SK-N-SH (cell line): Measurements from ENCODE around the gene AXIN1. TPM values are rescaled to one million over a fixed set of nuclear protein-coding genes. Genes with fewer than 3 reads are reported as not detected.

ENCODE experiments used
- CTCF ChIA-PET: fragments of 300-600, 350-600 bp; formaldehyde crosslinking; extraction: SDS; loops from one replicate; lab custom pipeline; 2021; lab: Yijun Ruan, JAX
- POLR2A ChIA-PET: fragments of 350-600 bp; sonication (Branson Sonifier 250); formaldehyde crosslinking; extraction: SDS; loops from one replicate; lab custom pipeline; 2020; ENCODE audit warnings: antibody characterized with exemption, inconsistent platforms; lab: Yijun Ruan, JAX
- DNase-seq: peaks from one replicate; pipeline ENCODE4 v3.0.0; 2012
- H2AFZ ChIP-seq: fragments of 200-600 bp; sonication (generic); 2 replicates; pipeline ENCODE4 v1.8.1; 2016; ENCODE audit warnings: antibody characterized with exemption, mild to moderate bottlenecking, low read depth
- H3F3A ChIP-seq: fragments of 200-600 bp; sonication (generic); replicated peaks from 2 replicates; pipeline ENCODE3; 2016; ENCODE audit warnings: antibody characterized with exemption, mild to moderate bottlenecking; ENCODE audit not compliant: insufficient read depth
- H3K27ac ChIP-seq, 2 experiments: fragments of 200-500 bp in 1 of 2; fragments of 200-600 bp in 1 of 2; sonication (Bioruptor generic) in 1 of 2; sonication (generic), shearing (Covaris generic) in 1 of 2; 2 replicates each; pipeline versions ENCODE4 v1.5.1 to v1.6.1; 2014 to 2016; ENCODE audit warnings: low read depth in 2 of 2, inconsistent platforms in 1 of 2, low read length in 1 of 2, mild to moderate bottlenecking in 1 of 2, mixed read lengths in 1 of 2
- H3K27me3 ChIP-seq: fragments of 200-600 bp; sonication (generic), shearing (Covaris generic); 2 replicates; pipeline ENCODE4 v1.6.1; 2016; ENCODE audit warnings: mixed run types; ENCODE audit not compliant: insufficient read depth
- H3K36me3 ChIP-seq, 2 experiments: fragments of 200-500 bp in 1 of 2; fragments of 200-600 bp in 1 of 2; sonication (Bioruptor generic) in 1 of 2; sonication (generic) in 1 of 2; replicated peaks in 1 of 2; 2 replicates each; pipeline versions ENCODE3 to v1.5.1; 2014 to 2016; ENCODE audit warnings: low read length in 1 of 2, mild to moderate bottlenecking in 1 of 2; ENCODE audit not compliant: insufficient read depth in 2 of 2, control insufficient read depth in 1 of 2
- H3K4me1 ChIP-seq, 2 experiments: fragments of 200-500 bp in 1 of 2; fragments of 200-600 bp in 1 of 2; sonication (Bioruptor generic) in 1 of 2; sonication (generic), shearing (Covaris generic) in 1 of 2; 2 replicates each; pipeline versions ENCODE4 v1.5.1 to v1.6.1; 2014 to 2016; ENCODE audit warnings: low read depth in 1 of 2, low read length in 1 of 2, mixed run types in 1 of 2; ENCODE audit not compliant: insufficient read depth in 2 of 2, control insufficient read depth in 1 of 2
- H3K4me2 ChIP-seq: fragments of 200-600 bp; sonication (generic), shearing (Covaris generic); 2 replicates; pipeline ENCODE4 v1.6.1; 2017; ENCODE audit warnings: mixed run types
- H3K4me3 ChIP-seq, 2 experiments: fragments of 200-500 bp in 1 of 2; fragments of 200-600 bp in 1 of 2; sonication (Bioruptor generic) in 1 of 2; sonication (generic), shearing (Covaris generic) in 1 of 2; 2 replicates each; pipeline versions ENCODE4 v1.5.1 to v1.8.1; 2014 to 2016; ENCODE audit warnings: low read depth in 2 of 2, inconsistent platforms in 1 of 2, low read length in 1 of 2, mild to moderate bottlenecking in 1 of 2, mixed read lengths in 1 of 2, moderate library complexity in 1 of 2
- H3K79me2 ChIP-seq: fragments of 200-600 bp; sonication (generic); 2 replicates; pipeline ENCODE4 v1.8.1; 2017; ENCODE audit warnings: mild to moderate bottlenecking; ENCODE audit not compliant: insufficient read depth
- H3K9ac ChIP-seq: fragments of 200-600 bp; sonication (generic); 2 replicates; pipeline ENCODE4 v1.6.1; 2017; ENCODE audit warnings: mixed run types
- H3K9me2 ChIP-seq: fragments of 200-600 bp; sonication (generic); 2 replicates; pipeline ENCODE4 v1.6.1; 2017; ENCODE audit warnings: mixed run types
- H3K9me3 ChIP-seq: fragments of 200-600 bp; sonication (generic); 2 replicates; pipeline ENCODE4 v1.6.1; 2017; ENCODE audit warnings: mixed run types, mild to moderate bottlenecking, moderate library complexity
- H4K20me1 ChIP-seq: fragments of 200-600 bp; sonication (generic); 2 replicates; pipeline ENCODE4 v1.6.1; 2017; ENCODE audit warnings: mild to moderate bottlenecking, mixed run types; ENCODE audit not compliant: insufficient read depth
- CTCF ChIP-seq: fragments of 200-600 bp; sonication (generic); IDR thresholded peaks from 2 replicates; pipeline ENCODE4 v1.6.1; 2017; ENCODE audit warnings: antibody characterized with exemption, mild to moderate bottlenecking, moderate library complexity
- ELF1 ChIP-seq: IDR thresholded peaks from 2 replicates; pipeline ENCODE4 v1.4.0; 2012
- JUND ChIP-seq: IDR thresholded peaks from 2 replicates; pipeline ENCODE4 v1.4.0; 2012
- MEF2A ChIP-seq: IDR thresholded peaks from 2 replicates; pipeline ENCODE4 v1.4.0; 2012; ENCODE audit warnings: low read depth, borderline replicate concordance
- MXI1 ChIP-seq: IDR thresholded peaks from 2 replicates; pipeline ENCODE4 v1.6.1; 2012; ENCODE audit warnings: mild to moderate bottlenecking, low read depth, low read length, improper control_type of control experiment
- POLR2AphosphoS5 ChIP-seq: IDR thresholded peaks from 2 replicates; pipeline ENCODE4 v1.6.1; 2012; ENCODE audit warnings: low read depth, low read length
- RAD21 ChIP-seq: IDR thresholded peaks from 2 replicates; pipeline ENCODE4 v1.6.1; 2012; ENCODE audit warnings: mild to moderate bottlenecking, low read length
- REST ChIP-seq: IDR thresholded peaks from 2 replicates; pipeline ENCODE4 v1.6.1; 2012; ENCODE audit warnings: mild to moderate bottlenecking, low read depth, low read length, moderate library complexity
- RXRA ChIP-seq: IDR thresholded peaks from 2 replicates; pipeline ENCODE4 v1.4.0; 2012; ENCODE audit warnings: low read depth, mild to moderate bottlenecking, borderline replicate concordance
- SMC3 ChIP-seq: IDR thresholded peaks from 2 replicates; pipeline ENCODE4 v1.6.1; 2012; ENCODE audit warnings: low read depth, low read length, improper control_type of control experiment
- TAF1 ChIP-seq: IDR thresholded peaks from 2 replicates; pipeline ENCODE4 v1.6.1; 2012; ENCODE audit warnings: low read depth, mild to moderate bottlenecking, low read length, moderate library complexity, borderline replicate concordance
- TCF12 ChIP-seq: IDR thresholded peaks from 2 replicates; pipeline ENCODE4 v1.4.0; 2012
- WGBS: methylation state at CpG from one replicate; pipeline ENCODE4 v1.1.6; 2017; ENCODE audit warnings: low lambda C conversion rate; 5-methylcytosine and 5-hydroxymethylcytosine counted together
- polyA plus RNA-seq, 3 experiments: library from polyadenylated mRNA; depleted of rRNA; stranded (reverse); fragments of >200 nt; gene quantifications; 2 replicates each; pipeline ENCODE4 v1.2.3, GENCODE V29; 2012
- TF ChIP-seq, protein P1 (sequence below): IDR thresholded peaks from 2 replicates; pipeline ENCODE4 v1.4.0; 2012; ENCODE audit warnings: low read depth
- TF ChIP-seq, protein P2 (sequence below): IDR thresholded peaks from 2 replicates; pipeline ENCODE4; 2012
- TF ChIP-seq, protein P3 (sequence below): IDR thresholded peaks from 2 replicates; pipeline ENCODE4 v1.4.0; 2012; ENCODE audit warnings: low read depth, borderline replicate concordance

The AXIN1 gene
- polyA plus RNA-seq, 1 of the 3 experiments (the other 2 are of a cell fraction): 19.9 TPM

DNA sequence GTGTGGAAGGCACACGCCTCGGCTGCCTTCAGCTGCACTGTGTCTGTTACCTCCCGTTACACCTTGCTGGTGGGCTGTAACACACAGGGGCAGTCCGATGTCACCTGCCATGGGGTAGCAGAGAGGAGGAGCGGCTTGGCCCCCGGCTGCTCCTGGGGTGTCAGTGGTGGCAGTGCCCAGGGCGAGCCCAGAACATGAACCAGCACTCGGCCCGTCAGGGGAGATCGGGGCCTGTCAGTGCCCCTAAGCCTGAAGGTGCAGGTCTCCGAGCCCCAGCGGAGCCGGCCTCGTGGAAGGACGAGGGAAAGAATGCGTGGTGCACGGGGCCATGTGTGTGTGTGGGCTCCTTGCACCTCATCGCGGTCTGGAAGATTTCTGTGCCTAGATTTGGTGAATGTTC, 92.2 kb downstream of the AXIN1 start:
- H3K9me2 ChIP-seq: no peaks in the 10 kb centered on the region
- 94% methylated on average over 14 of the region's 19 CpGs for WGBS
- TF ChIP-seq, protein P1, sequence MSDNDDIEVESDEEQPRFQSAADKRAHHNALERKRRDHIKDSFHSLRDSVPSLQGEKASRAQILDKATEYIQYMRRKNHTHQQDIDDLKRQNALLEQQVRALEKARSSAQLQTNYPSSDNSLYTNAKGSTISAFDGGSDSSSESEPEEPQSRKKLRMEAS: no peak
- TF ChIP-seq SMC3: no peak
- no peak for TF ChIP-seq REST
- TF ChIP-seq ELF1: no peak
- TF ChIP-seq CTCF: no peak
- TF ChIP-seq, protein P2, sequence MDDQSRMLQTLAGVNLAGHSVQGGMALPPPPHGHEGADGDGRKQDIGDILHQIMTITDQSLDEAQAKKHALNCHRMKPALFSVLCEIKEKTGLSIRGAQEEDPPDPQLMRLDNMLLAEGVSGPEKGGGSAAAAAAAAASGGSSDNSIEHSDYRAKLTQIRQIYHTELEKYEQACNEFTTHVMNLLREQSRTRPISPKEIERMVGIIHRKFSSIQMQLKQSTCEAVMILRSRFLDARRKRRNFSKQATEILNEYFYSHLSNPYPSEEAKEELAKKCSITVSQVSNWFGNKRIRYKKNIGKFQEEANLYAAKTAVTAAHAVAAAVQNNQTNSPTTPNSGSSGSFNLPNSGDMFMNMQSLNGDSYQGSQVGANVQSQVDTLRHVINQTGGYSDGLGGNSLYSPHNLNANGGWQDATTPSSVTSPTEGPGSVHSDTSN: no peak
- TF ChIP-seq JUND: no peak
- no peak for TF ChIP-seq RXRA
- no peak for TF ChIP-seq TCF12
- H3K79me2 ChIP-seq: no peaks in the 10 kb centered on the region
- H3K4me2 ChIP-seq: no peak overlapping the region
- DNase-seq: no peak
- H3F3A ChIP-seq: no peaks in the 10 kb centered on the region
- H3K4me1 ChIP-seq: no peaks in the 10 kb centered on the region
- no peak overlapping the region for H3K9ac ChIP-seq
- no peak overlapping the region for H3K4me3 ChIP-seq
- peaks cover 8 to 55% of the 10 kb centered on the region in 2 experiments for H3K36me3 ChIP-seq
- POLR2A ChIA-PET: no interaction called here
- H3K27ac ChIP-seq: no peak overlapping the region
- CTCF ChIA-PET: interaction anchor here (1.1 kb wide), 1 partner anchor 80 kb away, joined by 3 read pairs; the partner anchor contains the start of gene HBQ1
- no peak overlapping the region for H2AFZ ChIP-seq
- H3K9me3 ChIP-seq: no peaks in the 10 kb centered on the region
- no peaks in the 10 kb centered on the region for H3K27me3 ChIP-seq
- no peaks in the 10 kb centered on the region for H4K20me1 ChIP-seq

DNA sequence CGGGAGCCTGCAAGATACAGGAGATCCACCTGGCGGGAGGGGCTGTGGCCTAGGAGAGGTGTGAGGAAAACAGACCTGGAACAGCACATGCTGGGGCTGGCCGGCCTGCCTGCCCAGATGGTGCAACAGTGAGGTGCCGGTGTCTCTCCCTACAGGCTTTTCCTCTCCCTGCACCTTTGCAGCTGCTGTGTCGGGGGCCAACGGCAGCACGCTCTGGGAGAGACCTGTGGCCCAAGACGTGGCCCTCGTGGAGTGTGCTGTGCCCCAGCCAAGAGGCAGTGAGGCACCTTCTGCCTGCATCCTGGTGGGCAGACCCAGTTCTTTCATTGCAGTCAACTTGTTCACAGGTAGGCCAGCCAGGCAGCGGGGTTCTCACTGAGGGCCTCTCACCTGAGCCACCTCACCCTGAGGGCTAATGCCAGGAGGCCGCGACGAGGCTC, 92.7 kb downstream of the AXIN1 start:
- no peak for DNase-seq
- no peak overlapping the region for H3K4me3 ChIP-seq
- no peaks in the 10 kb centered on the region for H3K4me1 ChIP-seq
- no peaks in the 10 kb centered on the region for H3K9me3 ChIP-seq
- no peaks in the 10 kb centered on the region for H3K27me3 ChIP-seq
- no peak for TF ChIP-seq MEF2A
- TF ChIP-seq, protein P2: no peak
- no peak for TF ChIP-seq RAD21
- TF ChIP-seq SMC3: no peak
- TF ChIP-seq, protein P3, sequence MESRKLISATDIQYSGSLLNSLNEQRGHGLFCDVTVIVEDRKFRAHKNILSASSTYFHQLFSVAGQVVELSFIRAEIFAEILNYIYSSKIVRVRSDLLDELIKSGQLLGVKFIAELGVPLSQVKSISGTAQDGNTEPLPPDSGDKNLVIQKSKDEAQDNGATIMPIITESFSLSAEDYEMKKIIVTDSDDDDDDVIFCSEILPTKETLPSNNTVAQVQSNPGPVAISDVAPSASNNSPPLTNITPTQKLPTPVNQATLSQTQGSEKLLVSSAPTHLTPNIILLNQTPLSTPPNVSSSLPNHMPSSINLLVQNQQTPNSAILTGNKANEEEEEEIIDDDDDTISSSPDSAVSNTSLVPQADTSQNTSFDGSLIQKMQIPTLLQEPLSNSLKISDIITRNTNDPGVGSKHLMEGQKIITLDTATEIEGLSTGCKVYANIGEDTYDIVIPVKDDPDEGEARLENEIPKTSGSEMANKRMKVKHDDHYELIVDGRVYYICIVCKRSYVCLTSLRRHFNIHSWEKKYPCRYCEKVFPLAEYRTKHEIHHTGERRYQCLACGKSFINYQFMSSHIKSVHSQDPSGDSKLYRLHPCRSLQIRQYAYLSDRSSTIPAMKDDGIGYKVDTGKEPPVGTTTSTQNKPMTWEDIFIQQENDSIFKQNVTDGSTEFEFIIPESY: no peak
- no peak for TF ChIP-seq MXI1
- no peak for TF ChIP-seq TAF1
- TF ChIP-seq POLR2AphosphoS5: no peak
- TF ChIP-seq, all 33 proteins: peak for 0
- H3K27ac ChIP-seq: no peak overlapping the region
- peaks cover 8 to 53% of the 10 kb centered on the region in 2 experiments for H3K36me3 ChIP-seq
- no peak overlapping the region for H3K4me2 ChIP-seq
- 97% methylated on average over 9 of the region's 13 CpGs for WGBS
- no peaks in the 10 kb centered on the region for H4K20me1 ChIP-seq
- H3K79me2 ChIP-seq: no peaks in the 10 kb centered on the region
- ChIA-PET CTCF (interaction anchor here (1.1 kb wide), 1 partner anchor 79 kb away, joined by 3 read pairs; the partner anchor contains the start of gene HBQ1), POLR2A (no interaction called here)
- H3K9ac ChIP-seq: no peak overlapping the region
- no peaks in the 10 kb centered on the region for H3K9me2 ChIP-seq
- no peaks in the 10 kb centered on the region for H3F3A ChIP-seq
- H2AFZ ChIP-seq: no peak overlapping the region
